NB4 (cell line): ENCODE data around the gene TUBA1C.

ENCODE experiments used
- DNase-seq: peaks from one replicate; pipeline ENCODE4 v3.0.0; 2010; ENCODE audit warnings: low read depth
- H3K4me3 ChIP-seq: one replicate; pipeline ENCODE4 v1.5.1; 2011; ENCODE audit warnings: mild to moderate bottlenecking, low read depth, low read length, moderate library complexity
- CTCF ChIP-seq: IDR thresholded peaks from one replicate; pipeline ENCODE4 v1.5.1; 2012; ENCODE audit warnings: low read depth, low read length
- MAX ChIP-seq: IDR thresholded peaks from 2 replicates; pipeline ENCODE4 v1.6.1; 2011; ENCODE audit warnings: low read depth, low read length
- MYC ChIP-seq: IDR thresholded peaks from 2 replicates; pipeline ENCODE4 v1.6.1; 2011; ENCODE audit warnings: low read depth, low read length
- POLR2A ChIP-seq: IDR thresholded peaks from 2 replicates; pipeline ENCODE4 v1.6.1; 2011; ENCODE audit warnings: mild to moderate bottlenecking; ENCODE audit not compliant: insufficient read length; ENCODE audit errors: extremely low read depth

The TUBA1C gene

DNA sequence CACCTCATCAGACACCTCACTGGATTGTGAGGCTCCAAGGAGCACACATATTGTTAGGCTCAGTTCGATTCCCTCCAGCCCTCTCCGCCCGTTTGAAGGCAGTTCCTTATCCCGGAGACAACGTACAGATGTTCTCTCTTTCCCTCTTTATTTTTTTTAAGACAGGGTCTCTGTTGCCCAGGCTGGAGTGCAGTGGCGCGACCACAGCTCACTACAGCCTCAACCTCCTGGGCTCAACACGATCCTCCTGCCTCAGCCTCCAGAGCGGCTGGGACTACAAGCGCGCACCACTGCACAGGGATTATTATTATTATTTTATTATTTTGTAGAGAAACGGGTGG is 57.5 kb downstream of the TUBA1C start:
- peak overlapping the region; percentile 73 for H3K4me3 ChIP-seq
- no peak for TF ChIP-seq CTCF
- no peak; the same call in 1 of the 2 replicates for TF ChIP-seq MYC
- TF ChIP-seq POLR2A, result no peak
- TF ChIP-seq MAX, result no peak
- DNase-seq, result no peak

DNA sequence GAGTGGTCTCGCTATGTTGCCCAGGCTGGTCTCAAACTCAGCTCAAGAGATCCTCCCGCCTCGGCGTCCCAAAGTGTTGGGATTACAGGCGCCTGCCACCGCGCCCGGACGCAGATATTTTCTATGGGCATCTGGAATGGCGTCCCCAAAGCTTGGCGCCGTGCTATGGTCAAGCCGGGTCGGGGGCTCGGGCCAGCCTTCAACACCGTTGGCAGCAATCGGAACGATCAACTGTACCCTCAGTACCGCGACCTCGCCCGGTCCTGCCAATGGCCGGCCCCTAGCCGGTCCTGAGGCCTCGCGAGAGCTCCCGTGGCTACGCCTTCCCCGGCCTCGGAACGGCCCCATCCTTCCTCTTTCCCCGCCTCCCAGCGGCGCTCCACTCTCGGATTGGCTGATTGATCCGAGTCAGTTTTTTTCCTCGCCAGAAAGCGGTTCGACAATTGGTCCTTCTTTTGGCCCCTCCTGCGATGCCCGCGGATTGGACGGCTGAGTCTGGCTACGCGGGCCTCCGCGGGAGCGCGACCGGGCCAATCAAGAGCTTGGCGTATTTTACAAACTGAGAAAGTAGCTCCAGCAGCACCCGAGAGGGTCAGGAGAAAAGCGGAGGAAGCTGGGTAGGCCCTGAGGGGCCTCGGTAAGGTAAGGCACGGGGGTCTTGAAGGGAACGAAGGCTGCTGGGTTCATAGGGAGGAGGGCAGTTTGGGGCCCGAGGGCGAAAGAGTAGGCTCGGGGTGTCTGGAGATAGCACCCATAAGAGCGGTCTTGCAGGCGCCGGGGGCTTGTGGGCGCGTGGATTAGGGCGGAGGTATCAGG is 58.0 kb downstream of the TUBA1C start, which contains the start of gene TROAP:
Gene TROAP, plus strand, starts transcription at position 548 of the 816 bp plus-strand sequence. CDS start 354 bp downstream, outside the sequence.
- TF ChIP-seq CTCF, result no peak
- TF ChIP-seq POLR2A, result peak; percentile 79
- TF ChIP-seq MAX, result peak; percentile 11
- peak; percentile 36; the same call in 1 of the 2 replicates for TF ChIP-seq MYC
- DNase-seq, result peak; percentile 99
- H3K4me3 ChIP-seq, result peak within 1 kb of the TSS; percentile 93

- no peak for DNase-seq
- TF ChIP-seq CTCF (no peak), MAX (no peak), MYC (no peak), POLR2A (no peak)
- peak overlapping the region; percentile 93 for H3K4me3 ChIP-seq
Measured at GRCh38 chr12:49323524-49324097, 58.7 kb downstream of the TUBA1C start.
